ENCODE measurements around the gene TRIM60. TPM values are rescaled to one million over a fixed set of nuclear protein-coding genes. Genes with fewer than 3 reads are reported as not detected.
"Not testable (repeated sequence)": the region's sequence is repeated elsewhere in the genome, so short reads cannot be mapped to it uniquely, and the experiment has no call there.

The TRIM60 gene
- total RNA-seq, 1 experiment from 2014 or later: not detected

DNA sequence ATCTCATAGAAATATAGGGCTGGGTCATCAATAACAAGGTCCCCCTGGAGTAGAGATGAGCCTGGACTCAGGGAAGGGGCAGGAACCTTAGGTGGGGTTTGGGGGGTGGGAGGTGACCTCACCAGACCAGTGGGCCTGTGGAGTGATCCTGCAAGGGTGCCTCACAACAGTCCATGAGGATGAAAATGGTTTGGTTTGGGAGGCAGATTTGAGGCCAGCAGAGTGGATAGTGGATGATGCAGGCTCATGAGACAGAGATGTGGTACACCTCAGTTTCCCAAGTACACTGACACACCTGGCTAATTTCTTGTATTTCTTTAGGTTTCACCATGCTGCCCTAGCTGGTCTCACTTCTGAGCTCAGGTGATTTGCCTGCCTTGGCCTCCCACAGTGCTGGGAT is 18.1 kb upstream of the TRIM60 start:
- no peak for DNase-seq

GRCh38 chr4:165016971-165017370 is 14.8 kb upstream of the TRIM60 start:
- peak; percentile 82 for DNase-seq

More for the DNA sequence above, 18.1 kb upstream of the TRIM60 start:
- Histone ChIP-seq H3K4me3 (ENCODE audit: insufficient read depth, low read depth, low read length) (no peak overlapping the region), H3K27me3 (ENCODE audit: control insufficient read depth, insufficient read depth, low read length) (no peaks in the 10 kb centered on the region), H3K36me3 (replicated peaks; ENCODE audit: control insufficient read depth, insufficient read depth, low read length) (no peaks in the 10 kb centered on the region)

DNA sequence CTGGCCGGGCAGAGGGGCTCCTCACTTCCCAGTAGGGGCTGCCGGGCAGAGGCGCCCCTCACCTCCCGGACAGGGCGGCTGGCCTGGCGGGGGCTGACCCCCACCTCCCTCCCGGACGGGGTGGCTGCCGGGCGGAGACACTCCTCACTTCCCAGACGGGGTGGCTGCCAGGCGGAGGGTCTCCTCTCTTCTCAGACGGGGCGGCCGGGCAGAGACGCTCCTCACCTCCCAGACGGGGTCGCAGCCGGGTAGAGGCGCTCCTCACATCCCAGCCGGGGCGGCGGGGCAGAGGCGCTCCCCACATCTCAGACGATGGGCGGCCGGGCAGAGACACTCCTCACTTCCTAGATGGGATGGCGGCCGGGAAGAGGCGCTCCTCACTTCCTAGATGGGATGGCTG is 11.8 kb upstream of the TRIM60 start:
- not testable (repeated sequence) for H3K36me3 ChIP-seq (replicated peaks; ENCODE audit: control insufficient read depth, insufficient read depth, low read length)

More at GRCh38 chr4:165016971-165017370, 14.8 kb upstream of the TRIM60 start:
- no peaks in the 10 kb centered on the region for H3K36me3 ChIP-seq (replicated peaks; ENCODE audit: control insufficient read depth, insufficient read depth, low read length)
- H3K4me3 ChIP-seq (ENCODE audit: insufficient read depth, low read depth, low read length): no peak overlapping the region
- no peaks in the 10 kb centered on the region for H3K27me3 ChIP-seq (ENCODE audit: control insufficient read depth, insufficient read depth, low read length)

DNA sequence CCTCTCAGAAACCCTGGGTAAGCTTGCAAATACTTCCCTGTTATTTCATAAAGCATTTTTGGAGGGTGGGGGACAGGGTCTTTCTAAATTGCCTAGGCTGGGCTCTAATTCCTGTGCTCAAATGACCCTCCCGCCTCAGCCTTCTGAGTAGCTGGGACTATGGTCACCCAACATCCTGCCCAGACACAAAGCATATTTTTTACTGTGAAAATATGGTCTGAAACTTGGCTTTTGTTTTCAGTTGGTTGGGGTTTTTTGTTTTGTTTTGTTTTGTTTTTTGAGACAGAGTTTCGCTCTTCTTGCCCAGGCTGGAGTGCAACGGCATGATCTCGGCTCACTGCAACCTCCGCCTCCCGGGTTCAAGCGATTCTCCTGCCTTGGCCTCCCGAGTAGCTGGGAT is 6.0 kb upstream of the TRIM60 start:
- DNase-seq; H3K4me3 ChIP-seq (ENCODE audit: insufficient read depth, low read depth, low read length); H3K27me3 ChIP-seq (ENCODE audit: control insufficient read depth, insufficient read depth, low read length); H3K36me3 ChIP-seq (replicated peaks; ENCODE audit: control insufficient read depth, insufficient read depth, low read length): not testable (repeated sequence)

More for the DNA sequence above, 11.8 kb upstream of the TRIM60 start:
- not testable (repeated sequence) for DNase-seq; H3K4me3 ChIP-seq (ENCODE audit: insufficient read depth, low read depth, low read length); H3K27me3 ChIP-seq (ENCODE audit: control insufficient read depth, insufficient read depth, low read length)

- H3K4me3 ChIP-seq (ENCODE audit: insufficient read depth, low read depth, low read length): no peak overlapping the region
- H3K27me3 ChIP-seq (ENCODE audit: control insufficient read depth, insufficient read depth, low read length): no peaks in the 10 kb centered on the region
- no peak for DNase-seq
- no peaks in the 10 kb centered on the region for H3K36me3 ChIP-seq (replicated peaks; ENCODE audit: control insufficient read depth, insufficient read depth, low read length)
Observed at GRCh38 chr4:165027762-165028402, 3.9 kb upstream of the TRIM60 start.

DNA sequence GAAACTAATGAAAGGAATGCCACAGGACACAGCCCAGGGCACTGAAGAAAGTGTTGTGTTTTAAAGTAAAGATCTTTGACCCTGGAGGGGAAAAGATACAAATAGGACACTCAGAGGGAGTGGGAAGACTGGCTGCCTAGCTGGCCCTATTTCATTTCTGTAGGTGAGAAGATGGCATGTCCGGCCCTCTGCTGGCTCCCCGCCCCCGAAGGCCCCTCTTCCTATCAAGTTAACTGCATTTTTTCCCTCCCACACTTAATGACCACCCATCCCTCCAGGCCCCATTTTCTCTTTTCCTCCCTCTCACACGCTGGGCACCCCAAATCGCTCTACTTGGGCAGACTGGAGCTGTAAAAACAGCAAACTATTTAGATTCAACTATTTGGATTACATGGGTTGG is 16.4 kb downstream of the TRIM60 start:
- Histone ChIP-seq H3K27me3 (ENCODE audit: control insufficient read depth, insufficient read depth, low read length) (no peaks in the 10 kb centered on the region), H3K36me3 (replicated peaks; ENCODE audit: control insufficient read depth, insufficient read depth, low read length) (no peaks in the 10 kb centered on the region), H3K4me3 (ENCODE audit: insufficient read depth, low read depth, low read length) (no peak overlapping the region)
- DNase-seq: peak; percentile 35

- Histone ChIP-seq H3K27me3 (ENCODE audit: control insufficient read depth, insufficient read depth, low read length) (no peaks in the 10 kb centered on the region), H3K36me3 (replicated peaks; ENCODE audit: control insufficient read depth, insufficient read depth, low read length) (no peaks in the 10 kb centered on the region), H3K4me3 (ENCODE audit: insufficient read depth, low read depth, low read length) (no peak overlapping the region)
- DNase-seq: no peak
Observed at GRCh38 chr4:165052627-165053026, 20.8 kb downstream of the TRIM60 start.

GRCh38 chr4:165053645-165054044 is 21.8 kb downstream of the TRIM60 start, which contains the start of gene TRIM75:
Gene TRIM75, plus strand, starts transcription at chr4:165053866. Its CDS starts 5,282 bp downstream, at chr4:165059148.
- Histone ChIP-seq H3K36me3 (replicated peaks; ENCODE audit: control insufficient read depth, insufficient read depth, low read length) (no peaks in the 10 kb centered on the region), H3K27me3 (ENCODE audit: control insufficient read depth, insufficient read depth, low read length) (no peaks in the 10 kb centered on the region), H3K4me3 (ENCODE audit: insufficient read depth, low read depth, low read length) (no peak within 1 kb of the TSS)
- no peak for DNase-seq

DNA sequence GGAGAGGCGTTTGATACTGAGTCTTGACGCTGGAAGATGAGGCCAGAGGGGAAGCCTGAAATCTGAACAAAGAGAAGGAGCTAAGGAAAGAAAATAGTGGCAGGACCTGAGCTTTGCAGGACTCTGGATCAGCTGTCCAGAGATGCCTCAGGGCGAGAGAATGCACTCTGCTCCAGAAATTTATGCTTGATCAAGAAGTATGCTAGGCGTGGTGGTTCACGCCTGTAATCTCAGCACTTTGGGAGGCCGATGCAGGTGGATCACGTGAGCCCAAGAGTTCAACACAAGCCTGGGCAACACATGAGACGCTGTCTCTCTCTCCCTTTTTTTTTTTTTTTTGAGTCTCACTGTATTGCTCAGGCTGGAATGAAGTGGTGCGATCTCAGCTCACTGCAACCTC is 23.8 kb downstream of the TRIM60 start:
- Histone ChIP-seq H3K27me3 (ENCODE audit: control insufficient read depth, insufficient read depth, low read length) (no peaks in the 10 kb centered on the region), H3K36me3 (replicated peaks; ENCODE audit: control insufficient read depth, insufficient read depth, low read length) (no peaks in the 10 kb centered on the region), H3K4me3 (ENCODE audit: insufficient read depth, low read depth, low read length) (no peak overlapping the region)
- no peak for DNase-seq

- no peak for DNase-seq
- Histone ChIP-seq H3K36me3 (replicated peaks; ENCODE audit: control insufficient read depth, insufficient read depth, low read length) (no peaks in the 10 kb centered on the region), H3K27me3 (ENCODE audit: control insufficient read depth, insufficient read depth, low read length) (no peaks in the 10 kb centered on the region), H3K4me3 (ENCODE audit: insufficient read depth, low read depth, low read length) (no peak overlapping the region)
Observed at GRCh38 chr4:165058666-165059065, 26.9 kb downstream of the TRIM60 start.

- H3K27me3 ChIP-seq (ENCODE audit: control insufficient read depth, insufficient read depth, low read length): no peaks in the 10 kb centered on the region
- H3K36me3 ChIP-seq (replicated peaks; ENCODE audit: control insufficient read depth, insufficient read depth, low read length): no peaks in the 10 kb centered on the region
- no peak for DNase-seq
- no peak overlapping the region for H3K4me3 ChIP-seq (ENCODE audit: insufficient read depth, low read depth, low read length)
Observed at GRCh38 chr4:165059386-165059785, 27.6 kb downstream of the TRIM60 start.

DNA sequence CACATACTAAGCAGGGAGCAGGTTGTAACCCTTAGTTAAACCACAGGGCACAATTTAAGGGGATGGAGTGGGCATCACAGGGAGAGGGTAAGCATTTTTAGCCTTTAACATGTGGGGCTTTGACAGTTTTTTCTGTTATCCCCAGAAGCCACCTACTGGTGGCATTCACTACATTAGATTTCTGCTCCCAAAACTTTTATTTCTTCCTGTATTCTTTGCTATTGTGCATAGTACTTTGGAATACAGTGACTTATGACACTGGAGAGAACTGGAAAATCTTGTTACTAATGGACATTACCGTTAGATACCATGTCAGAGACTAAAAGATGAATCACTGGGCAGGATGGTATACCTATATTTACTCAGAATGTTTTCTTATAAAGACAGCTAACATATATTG is 29.1 kb downstream of the TRIM60 start:
- Histone ChIP-seq H3K27me3 (ENCODE audit: control insufficient read depth, insufficient read depth, low read length) (no peaks in the 10 kb centered on the region), H3K36me3 (replicated peaks; ENCODE audit: control insufficient read depth, insufficient read depth, low read length) (no peaks in the 10 kb centered on the region), H3K4me3 (ENCODE audit: insufficient read depth, low read depth, low read length) (no peak overlapping the region)
- no peak for DNase-seq

- Histone ChIP-seq H3K4me3 (ENCODE audit: insufficient read depth, low read depth, low read length) (no peak overlapping the region), H3K36me3 (replicated peaks; ENCODE audit: control insufficient read depth, insufficient read depth, low read length) (no peaks in the 10 kb centered on the region)
- no peak for DNase-seq
Observed at GRCh38 chr4:165070560-165070959, 38.8 kb downstream of the TRIM60 start.

DNA sequence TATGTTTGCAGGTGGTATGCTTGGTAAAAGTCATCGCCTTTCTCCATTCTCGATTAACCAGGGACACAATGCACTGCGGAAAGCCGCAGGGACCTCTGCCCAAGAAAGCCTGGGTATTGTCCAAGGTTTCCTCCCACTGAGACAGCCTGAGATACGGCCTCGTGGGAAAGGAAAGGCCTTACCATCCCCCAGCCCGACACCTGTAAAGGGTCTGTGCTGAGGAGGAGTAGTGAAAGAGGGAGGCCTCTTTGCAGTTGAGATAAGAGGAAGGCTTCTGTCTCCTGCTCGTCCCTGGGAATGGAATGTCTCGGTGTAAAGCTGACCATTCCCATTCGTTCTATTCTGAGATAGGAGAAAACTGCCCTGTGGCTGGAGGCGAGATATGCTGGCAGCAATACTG is 41.5 kb downstream of the TRIM60 start:
- H3K36me3 ChIP-seq (replicated peaks; ENCODE audit: control insufficient read depth, insufficient read depth, low read length); H3K4me3 ChIP-seq (ENCODE audit: insufficient read depth, low read depth, low read length); DNase-seq; H3K27me3 ChIP-seq (ENCODE audit: control insufficient read depth, insufficient read depth, low read length): not testable (repeated sequence)

More at GRCh38 chr4:165070560-165070959, 38.8 kb downstream of the TRIM60 start:
- H3K27me3 ChIP-seq (ENCODE audit: control insufficient read depth, insufficient read depth, low read length): no peaks in the 10 kb centered on the region

DNA sequence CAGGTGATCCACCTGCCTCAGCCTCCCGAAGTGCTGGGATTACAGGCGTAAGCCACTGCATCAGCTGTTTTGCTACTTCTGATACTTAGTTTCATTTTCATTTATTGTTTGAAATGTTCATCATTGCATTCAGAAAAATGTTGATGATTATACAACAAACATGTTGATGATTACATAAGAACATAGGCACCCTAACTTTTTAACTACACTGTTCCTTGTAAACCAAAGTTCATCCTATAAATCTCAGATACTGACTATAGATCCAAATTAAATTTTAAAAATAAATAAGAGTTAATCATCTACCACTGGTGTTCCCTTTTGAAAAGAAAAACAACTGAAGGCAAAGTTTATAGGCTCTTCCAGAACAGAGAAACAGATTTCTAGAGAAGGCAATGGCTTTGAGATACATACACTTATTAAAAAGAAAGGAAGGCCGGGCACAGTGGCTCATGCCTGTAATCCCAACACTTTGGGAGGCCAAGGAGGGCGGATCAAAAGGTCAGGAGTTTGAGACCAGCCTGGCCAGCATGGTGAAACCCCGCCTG is 45.3 kb downstream of the TRIM60 start:
- no peak for DNase-seq
- Histone ChIP-seq H3K36me3 (replicated peaks; ENCODE audit: control insufficient read depth, insufficient read depth, low read length) (peaks cover 2% of the 10 kb centered on the region), H3K4me3 (ENCODE audit: insufficient read depth, low read depth, low read length) (no peak overlapping the region), H3K27me3 (ENCODE audit: control insufficient read depth, insufficient read depth, low read length) (no peaks in the 10 kb centered on the region)
